ENCODE measurements around the gene ADO.
A peak's percentile ranks its signal among the peaks of the same experiment; 100 is the strongest.

The ADO gene

DNA sequence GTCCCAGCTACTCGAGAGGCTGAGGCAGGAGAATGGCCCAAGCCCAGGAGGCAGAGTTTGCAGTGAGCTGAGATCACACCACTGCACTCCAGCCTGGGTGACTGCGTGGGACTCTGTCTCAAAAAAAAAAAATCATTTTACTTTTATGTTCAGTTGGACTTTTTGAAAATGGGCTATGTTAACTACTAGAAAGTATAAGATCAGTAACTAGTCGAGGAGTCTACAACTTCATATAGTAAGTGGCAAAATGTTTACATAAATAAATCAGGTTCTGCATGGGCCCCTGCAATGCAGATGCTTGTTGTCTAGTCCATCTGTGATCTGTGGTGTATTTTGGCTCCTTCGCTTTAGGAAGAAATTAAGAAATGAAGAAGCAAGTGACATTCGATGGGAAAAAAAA, 12.3 kb upstream of the ADO start:
- DNase-seq: no peak

DNA sequence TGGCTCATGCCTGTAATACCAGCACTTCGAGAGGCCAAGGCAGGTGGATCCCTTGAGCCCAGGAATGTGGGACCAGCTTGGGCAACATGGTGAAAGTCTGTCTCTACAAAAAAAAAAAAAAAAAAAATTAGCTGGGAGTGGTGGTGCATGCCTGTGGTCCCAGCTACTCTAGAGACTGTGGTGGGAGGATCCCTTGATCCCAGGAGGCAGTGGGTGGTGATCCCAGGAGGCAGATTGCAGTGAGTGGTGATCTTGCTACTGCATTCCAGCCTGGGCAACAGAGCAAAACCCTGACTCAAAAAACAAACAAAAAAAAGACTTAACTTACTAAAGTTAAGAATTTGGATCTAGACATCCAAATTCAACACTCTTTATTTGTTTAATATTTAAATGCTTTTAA, 10.2 kb upstream of the ADO start:
- no peak for DNase-seq

DNA sequence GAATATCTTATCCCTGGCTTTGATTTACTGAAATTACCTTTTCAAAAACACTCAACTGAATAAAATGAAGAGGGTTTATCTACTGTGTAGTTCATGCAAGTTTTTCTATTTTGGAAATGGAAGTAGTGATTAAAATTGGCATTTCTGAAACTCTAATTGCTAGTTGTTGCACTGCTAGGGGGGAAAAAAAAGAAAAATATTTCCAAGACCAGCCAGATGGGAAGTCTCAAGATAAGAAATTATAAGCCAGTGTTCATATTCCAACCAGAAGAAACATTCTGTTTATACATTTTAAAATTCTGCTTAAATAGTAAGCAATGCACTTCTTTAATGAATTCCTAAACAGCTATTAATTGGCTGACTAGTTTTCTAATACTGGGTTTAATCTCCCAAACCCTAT, 9.4 kb upstream of the ADO start:
- no peak for DNase-seq

DNA sequence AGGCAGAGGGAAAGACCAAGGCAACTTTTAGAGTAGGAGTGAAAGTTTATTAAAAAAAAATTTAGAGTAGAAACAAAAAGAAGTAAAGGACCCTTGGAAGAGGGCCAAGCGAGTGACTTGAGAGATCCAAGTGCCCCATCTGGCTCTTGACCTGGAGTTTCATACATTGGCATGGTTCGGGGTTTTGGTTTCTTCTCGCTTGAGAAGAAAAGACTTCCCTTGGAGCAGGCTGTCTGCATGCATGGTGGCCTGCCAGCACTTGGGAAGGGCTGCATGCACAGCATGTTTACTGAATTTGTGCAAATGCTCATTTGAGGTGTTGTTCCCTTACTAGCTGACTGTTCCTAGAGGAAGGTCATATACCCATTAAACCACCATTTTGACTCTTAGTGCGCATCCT, 8.8 kb upstream of the ADO start:
- DNase-seq: no peak

DNA sequence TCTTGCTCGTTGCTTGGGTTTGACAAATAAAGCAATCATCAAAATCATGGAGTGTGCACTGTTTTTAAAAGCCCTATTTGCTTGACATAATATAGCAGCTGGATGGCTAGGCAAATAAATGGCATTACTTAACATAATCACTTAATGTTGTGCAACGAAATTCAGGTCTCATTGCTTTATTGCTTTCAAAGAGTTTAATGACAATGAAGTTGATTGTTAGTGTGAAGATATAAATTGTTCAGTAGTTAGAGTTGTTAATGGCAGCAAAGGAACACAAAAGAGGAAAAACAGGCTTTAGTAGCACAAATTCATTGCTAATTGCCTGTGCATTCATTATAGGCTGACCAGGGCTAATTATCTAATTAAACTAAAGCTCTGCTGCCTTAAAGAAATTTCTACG, 7.6 kb upstream of the ADO start:
- no peak for DNase-seq

DNA sequence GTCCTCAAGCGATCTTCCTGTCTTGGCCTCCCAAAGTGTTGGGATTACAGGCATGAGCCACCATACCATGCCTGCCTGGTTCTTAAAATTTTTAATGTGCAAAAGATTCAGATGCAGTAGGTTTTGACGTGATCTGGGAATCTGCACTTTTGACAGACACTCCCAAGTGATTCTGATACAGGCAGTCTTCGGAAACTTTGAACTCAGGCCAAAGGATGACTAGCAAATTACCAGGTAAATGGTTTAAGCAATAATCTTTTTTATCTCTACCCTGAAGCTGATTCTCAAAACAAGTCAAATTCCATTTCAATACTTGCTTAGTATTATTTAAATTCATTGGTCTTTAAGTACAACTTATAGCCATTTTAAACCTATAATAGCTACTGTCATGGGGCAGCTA, 2.6 kb upstream of the ADO start:
- no peak for DNase-seq

DNA sequence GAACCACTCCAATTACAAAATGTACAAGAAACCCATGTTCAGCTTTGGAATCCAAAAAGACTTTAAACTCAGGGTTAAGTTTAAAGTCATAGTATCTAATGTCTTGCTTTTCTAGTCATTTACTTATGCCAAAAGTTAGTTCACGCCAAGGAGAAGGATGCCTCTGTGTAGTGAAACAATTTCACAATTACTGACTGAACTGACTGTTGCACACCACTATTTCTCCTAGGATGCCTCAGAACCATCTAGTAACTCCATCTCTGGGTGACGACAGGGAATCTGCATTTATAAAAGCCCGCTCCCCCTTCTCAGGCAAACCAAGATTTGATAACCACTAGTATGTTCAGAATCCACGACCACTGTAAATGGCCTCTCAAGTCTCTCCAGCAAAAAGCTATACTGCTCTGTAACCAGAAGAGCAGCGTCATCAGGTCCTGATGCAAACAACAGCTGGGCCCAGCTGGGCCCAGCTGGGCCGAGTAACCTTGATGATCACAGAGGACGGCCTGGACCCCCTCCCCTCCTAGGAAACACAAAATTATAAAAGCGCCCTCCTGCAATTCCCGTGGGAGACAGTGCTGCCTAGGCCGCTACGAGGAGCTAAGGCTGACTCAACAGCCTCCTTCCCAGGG, 680 bp upstream of the ADO start:
- DNase-seq: no peak

DNA sequence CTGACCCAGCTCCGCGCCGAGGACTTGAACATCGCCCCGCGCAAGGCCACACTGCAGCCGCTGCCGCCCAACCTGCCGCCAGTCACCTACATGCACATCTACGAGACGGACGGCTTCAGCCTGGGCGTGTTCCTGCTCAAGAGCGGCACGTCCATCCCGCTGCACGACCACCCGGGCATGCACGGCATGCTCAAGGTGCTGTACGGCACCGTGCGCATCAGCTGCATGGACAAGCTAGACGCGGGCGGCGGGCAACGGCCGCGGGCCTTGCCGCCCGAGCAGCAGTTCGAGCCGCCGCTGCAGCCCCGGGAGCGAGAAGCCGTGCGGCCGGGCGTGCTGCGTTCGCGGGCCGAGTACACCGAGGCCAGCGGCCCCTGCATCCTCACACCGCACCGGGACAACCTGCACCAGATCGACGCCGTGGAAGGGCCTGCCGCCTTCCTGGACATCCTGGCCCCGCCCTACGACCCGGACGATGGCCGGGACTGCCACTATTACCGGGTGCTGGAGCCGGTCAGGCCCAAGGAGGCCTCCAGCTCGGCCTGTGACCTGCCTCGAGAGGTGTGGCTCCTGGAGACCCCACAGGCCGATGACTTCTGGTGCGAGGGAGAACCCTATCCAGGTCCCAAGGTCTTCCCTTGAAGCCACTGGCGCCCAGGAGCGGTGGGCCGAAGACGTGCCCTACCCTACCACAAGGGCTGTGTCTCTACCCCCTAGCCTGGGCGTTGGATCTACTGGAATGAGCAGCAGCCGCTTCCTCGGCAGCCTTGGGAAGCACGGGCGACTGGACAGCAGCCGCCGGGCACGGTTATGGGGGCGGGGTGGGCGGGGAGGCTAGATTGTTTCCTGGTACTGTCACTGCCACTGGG, 945 bp downstream of the ADO start:
- DNase-seq: peak in 21 of 58 donors; percentile 30 to 75 (median 54)

DNA sequence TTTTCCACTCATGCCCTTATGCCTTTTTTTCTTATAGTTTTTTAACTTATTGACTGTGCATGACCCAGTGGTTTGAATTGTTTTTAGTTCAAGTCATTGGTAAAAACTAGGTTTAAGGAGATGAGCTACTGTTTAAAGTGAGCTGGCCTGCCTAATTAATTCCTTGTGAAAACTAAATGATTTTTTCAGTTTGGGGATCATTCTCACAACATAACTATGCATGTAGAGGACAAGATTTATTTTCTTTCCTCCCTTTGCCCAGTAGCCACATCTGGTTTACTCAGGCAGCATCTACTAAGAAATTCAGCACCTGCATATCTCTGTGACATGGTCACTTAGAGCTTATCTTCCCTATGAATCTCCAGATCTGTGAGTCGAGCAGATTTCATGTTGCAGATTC, 1.7 kb downstream of the ADO start:
- DNase-seq: no peak

DNA sequence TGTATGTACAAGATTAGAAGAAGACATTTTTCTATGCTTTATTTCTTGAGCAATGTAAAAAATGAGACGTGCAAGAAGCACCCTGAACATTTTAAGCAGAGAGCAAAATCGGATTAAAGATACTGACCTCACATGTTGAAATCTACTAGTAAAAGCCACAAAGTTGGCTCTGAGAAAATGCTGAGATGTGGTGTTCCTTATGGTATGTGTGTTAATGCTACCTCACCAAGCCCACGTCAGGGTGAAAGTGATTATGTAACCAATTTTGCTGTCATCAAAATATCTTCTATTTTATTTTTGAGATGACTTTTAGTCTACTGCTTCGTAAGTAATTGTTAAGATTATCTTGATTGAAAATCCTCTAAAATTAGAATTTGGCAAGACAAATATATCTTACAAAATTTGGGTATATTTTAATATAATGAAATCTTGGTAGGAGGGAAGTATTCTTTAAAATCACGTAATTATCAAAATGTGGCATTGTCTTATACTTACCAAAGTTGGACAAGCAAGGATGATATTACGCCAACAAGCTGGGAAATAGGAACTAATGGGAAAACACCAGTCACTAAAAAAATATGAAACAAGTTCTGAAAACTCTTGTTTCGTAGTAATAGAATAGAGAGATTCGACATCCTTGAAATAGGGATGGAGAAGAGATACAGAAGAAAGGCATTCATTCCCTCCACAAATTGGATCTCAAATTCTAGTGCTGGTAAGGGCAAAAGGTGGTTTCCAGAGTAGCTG, 5.8 kb downstream of the ADO start:
- no peak for DNase-seq

DNA sequence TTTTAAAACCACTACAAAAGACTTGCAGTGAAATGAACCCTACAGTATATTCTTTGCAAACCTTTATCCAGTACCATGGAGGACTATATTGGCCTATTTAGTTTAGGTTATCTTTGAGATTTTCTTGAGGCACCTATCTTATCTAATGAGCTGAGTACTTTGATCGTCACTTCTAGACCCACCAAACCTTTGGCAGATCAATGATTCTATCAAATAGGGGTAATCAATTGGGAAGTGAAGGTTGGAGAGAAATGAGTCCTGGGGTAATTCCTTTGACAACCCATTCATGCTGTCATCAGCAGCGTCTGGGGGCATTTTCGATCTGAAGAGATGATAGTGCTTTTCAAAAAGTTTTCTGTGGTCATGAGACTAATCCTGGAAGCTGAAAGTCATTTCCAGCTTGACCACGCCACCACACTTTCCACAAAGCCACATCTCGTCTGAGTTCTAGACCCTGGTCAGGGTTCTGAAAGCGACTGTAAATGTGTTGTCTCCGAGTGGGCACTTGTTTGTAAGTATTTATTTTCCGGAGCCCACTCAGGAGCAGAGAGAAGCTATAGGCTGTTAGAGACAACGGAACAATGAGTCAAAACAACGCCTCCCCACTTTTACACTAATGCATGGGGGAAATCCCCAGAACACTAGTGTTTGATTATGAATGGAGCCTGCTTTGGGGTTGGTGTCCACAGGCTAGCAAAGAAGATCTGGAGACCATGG, 6.8 kb downstream of the ADO start:
- DNase-seq: no peak

DNA sequence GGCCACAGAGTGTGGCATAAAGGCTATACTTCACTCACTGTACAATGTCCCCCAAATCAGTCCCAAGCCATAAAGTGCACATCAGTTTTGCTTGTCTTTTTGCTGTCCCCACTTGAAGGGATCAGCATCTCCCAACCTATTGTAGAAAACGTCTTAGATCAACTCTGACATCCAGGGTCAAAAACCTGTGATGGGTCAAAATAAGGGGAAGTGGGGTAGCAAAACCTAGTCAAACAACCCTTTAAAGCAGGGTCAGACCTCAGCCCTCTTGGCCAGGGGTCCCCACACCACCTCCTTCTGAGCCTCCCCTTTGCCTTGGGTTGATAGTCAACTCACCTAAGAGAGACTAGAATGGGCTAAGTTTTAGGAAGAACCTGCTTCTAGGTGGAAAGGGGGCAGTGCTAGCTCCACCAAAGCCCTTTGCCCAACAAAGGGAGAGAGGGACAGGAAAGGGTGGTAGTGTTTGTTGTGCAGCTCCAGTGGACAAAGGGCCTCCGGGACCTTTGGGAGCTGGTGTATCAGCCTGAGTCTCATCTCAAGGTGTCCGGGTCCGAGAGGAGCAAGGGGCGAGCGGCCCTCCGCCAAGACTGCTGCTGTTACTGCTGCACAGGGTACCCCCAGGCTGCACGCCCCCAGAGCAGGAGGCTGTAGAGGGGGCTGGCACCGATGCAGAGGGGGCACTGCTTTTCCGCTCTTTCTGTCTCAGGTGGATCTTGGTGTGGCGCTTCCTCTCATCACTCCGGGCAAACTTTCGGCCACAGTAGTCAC, 8.3 kb downstream of the ADO start:
- no peak for DNase-seq

DNA sequence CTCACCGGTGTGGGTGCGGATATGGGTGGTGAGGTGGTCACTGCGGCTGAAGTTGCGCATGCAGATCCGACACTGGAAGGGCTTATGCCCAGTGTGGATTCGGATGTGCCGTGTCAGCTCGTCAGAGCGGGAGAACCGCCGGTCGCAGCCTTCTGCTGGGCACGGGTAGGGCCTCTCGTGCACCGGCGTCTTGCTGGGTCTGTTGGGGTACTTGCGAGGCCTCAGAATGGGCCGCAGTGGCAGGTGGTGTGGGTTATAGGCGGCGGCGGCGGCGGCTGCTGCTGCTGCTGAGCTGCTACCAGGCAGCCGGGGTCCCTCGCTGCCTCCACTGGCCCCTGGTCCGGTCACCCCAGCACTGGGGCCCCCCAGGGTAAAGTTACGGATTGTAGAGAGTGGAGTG, 8.9 kb downstream of the ADO start:
- no peak for DNase-seq

DNA sequence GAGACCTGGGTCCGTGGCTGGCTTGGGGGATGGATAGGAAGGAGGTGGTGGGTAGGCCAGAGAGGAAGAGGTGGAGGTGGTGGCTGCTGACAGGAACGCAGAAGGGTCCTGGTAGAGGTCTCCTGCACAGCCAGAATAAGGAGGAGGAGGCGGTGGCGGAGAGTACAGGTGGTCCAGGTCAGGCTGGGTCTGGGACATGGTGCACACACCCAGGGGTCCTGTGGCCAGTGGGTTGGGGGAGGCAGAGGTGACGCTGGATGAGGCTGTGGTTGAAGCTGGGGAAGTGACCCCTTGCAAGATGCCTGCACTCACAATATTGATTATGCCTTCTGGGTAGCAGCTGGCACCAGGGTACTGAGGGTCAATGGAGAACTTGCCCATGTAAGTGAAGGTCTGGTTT, 9.5 kb downstream of the ADO start:
- no peak for DNase-seq

DNA sequence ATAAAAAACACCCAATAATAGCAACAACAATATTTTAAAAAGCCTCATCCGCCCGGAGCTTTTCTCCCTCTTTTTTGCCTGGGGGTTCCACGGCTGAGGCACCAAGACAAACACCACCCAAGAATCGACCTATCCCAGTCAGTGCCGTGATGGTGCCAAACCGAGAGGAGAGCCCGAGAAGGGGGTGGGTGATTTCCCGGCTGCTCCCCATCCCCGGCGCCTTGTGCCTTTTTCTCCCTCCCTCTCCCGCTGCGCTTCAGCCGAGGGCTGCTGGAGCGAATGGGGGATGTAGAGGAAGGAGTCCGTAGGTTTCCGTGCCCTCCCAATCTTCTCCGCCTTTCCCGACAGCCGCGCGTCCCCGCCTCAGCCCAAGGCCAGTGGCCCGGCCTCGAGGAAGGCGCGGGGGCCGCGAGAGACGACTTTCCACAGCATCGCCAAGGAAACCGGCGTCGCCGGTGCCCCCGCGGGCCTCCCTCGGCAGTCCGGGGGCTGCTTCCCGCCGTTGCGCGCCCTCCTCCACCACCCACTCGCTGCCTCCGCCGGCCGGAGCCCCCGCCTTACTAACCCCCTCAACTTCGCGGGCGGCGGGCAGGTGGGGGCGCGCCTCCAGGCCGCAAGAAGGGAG, 10.3 kb downstream of the ADO start:
- peak in 2 of 58 donors; percentile 10 to 25 for DNase-seq

DNA sequence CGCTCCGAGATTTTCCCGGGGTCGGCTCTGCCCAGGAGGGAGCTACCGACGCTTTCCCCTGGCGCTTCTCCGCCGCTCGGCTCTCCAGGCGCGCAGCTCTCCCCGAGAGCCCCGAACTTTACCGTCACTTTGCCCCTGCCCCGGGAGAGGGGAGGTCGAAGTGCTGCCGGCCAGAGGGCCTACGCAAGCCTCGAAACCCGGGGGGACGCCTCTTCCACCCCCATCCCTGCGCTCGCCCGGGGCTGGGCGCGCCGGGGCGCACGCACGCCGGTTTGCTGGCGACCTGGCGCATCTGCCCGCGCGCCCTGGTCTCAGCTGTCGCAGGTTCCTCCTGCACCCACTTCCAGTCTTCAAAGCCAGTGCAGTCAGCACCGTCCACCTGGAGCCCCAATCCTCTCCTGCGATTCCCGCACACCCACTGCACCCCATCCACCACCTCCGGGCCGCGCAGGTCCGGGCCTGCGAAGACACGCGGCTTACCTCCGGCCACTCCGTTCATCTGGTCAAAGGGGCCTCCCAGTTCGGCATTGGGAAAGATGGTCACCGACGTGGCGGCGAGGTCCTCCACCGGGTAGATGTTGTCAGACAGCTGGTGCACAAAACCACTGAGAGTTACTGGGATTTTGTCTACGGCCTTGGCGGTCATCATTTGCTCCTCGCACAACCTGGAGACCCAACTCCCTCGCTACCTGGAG, 11.0 kb downstream of the ADO start:
- DNase-seq: peak in 2 of 58 donors; percentile 5 to 39

DNA sequence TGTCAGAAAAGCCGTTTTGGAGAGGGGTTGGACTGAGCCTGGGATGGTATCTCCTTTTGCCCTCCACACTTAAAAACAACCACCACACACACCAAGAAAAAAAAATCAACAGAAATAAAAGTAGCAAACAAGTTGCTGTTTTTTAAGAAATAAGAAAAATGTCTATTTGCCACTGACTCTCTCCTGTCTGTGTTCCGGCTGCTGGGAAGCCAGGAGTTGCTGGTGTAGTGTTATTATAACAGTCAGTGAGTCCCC, 11.5 kb downstream of the ADO start:
- no peak for DNase-seq

DNA sequence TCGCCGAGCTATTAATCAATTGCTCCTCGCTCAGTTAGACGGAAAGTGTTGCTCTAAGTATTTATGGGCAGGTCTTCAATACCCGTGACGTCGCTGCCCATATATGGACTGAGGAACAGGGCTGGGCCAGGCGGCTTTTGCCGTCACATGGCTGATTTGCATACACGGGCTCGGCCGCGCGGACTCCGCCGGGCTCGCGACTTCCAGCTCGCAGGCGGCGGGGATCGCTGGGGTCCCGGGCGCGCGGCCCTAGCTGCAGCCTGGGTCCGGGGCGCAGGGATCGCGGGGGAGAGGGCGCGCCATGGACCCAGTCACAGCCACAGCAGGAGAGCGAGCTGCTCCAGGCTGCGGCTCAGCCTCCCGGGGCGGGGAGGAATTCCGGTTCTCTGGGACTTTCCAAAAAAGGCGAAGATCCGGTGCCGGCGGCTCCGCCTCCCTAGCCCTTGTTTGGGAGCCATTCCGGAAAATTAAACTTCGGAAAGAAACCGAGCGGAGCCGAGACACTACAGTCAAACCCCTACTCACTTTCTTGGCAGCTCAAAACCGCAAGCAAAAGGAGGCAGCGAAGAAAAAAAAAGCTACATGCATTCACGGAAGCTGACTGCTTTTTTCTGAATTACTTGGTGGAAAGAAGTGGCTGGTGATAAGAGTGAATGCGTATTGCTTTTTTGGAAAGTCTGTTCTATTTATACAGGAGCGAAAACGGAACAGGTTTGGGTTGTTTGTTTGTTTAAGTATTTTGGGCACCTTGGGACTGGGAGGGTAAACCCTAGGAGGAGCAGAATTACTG, 12.0 kb downstream of the ADO start, which contains the start of gene EGR2:
Gene EGR2, minus strand, starts transcription at position 36 of the 790 bp plus-strand sequence. CDS start 337 bp downstream, outside the sequence.
- peak; percentile 59 to 97 (median 92) for DNase-seq

Measured in anterior cingulate cortex (tissue), 58 donors.